HG02678 (cell line): Measurements from ENCODE around the gene EML4.
"Not testable (repeated sequence)": the region's sequence is repeated elsewhere in the genome, so short reads cannot be mapped to it uniquely, and the experiment has no call there.

Source experiments
- ATAC-seq: cut with Tn5 transposase; IDR thresholded peaks from one replicate; pipeline ENCODE4 v1.9.1; 2021; ENCODE audit warnings: mild to moderate bottlenecking, moderate library complexity; ENCODE audit not compliant: unreplicated experiment

The EML4 gene

GRCh38 chr2:42327125-42327524 is 158.0 kb downstream of the EML4 start:
- no peak for ATAC-seq

GRCh38 chr2:42328148-42328833 is 159.1 kb downstream of the EML4 start:
- ATAC-seq: no peak

- no peak for ATAC-seq
Observed at GRCh38 chr2:42328923-42329322, 159.8 kb downstream of the EML4 start.

GRCh38 chr2:42329736-42330135 is 160.6 kb downstream of the EML4 start:
- ATAC-seq: no peak

GRCh38 chr2:42331569-42332284 is 162.6 kb downstream of the EML4 start:
- no peak for ATAC-seq

GRCh38 chr2:42332575-42332974 is 163.4 kb downstream of the EML4 start:
- ATAC-seq: no peak

- ATAC-seq: no peak
Observed at GRCh38 chr2:42333579-42333978, 164.4 kb downstream of the EML4 start.

GRCh38 chr2:42334220-42334619 is 165.1 kb downstream of the EML4 start:
- ATAC-seq: no peak

- ATAC-seq: not testable (repeated sequence)
Observed at GRCh38 chr2:42334865-42335264, 165.7 kb downstream of the EML4 start.

GRCh38 chr2:42335514-42336104 is 166.5 kb downstream of the EML4 start:
- no peak for ATAC-seq

GRCh38 chr2:42336361-42336965 is 167.3 kb downstream of the EML4 start:
- ATAC-seq: no peak

- no peak for ATAC-seq
Observed at GRCh38 chr2:42337356-42337820, 168.2 kb downstream of the EML4 start.

GRCh38 chr2:42337846-42338566 is 168.9 kb downstream of the EML4 start:
- no peak for ATAC-seq

- no peak for ATAC-seq
Observed at GRCh38 chr2:42338567-42339190, 169.5 kb downstream of the EML4 start.

- no peak for ATAC-seq
Observed at GRCh38 chr2:42339191-42339912, 170.2 kb downstream of the EML4 start.

GRCh38 chr2:42340045-42340937 is 171.1 kb downstream of the EML4 start:
- no peak for ATAC-seq

GRCh38 chr2:42340938-42341636 is 171.9 kb downstream of the EML4 start:
- no peak for ATAC-seq
